A673 (cell line): ENCODE results near the gene PTBP1.

ENCODE experiments used
- CTCF ChIP-seq: fragments of 300-800, 200-600 bp; sonication (generic); conservative IDR thresholded peaks from 2 replicates; pipeline ENCODE4 v1.5.1; 2017; ENCODE audit warnings: low read depth, mild to moderate bottlenecking, antibody characterized with exemption, low read length, moderate library complexity, mixed read lengths
- EZH2 ChIP-seq: fragments of 200-600 bp; sonication (generic); IDR thresholded peaks from 2 replicates; pipeline ENCODE4 v1.6.1; 2017; ENCODE audit warnings: borderline replicate concordance, low read depth, mild to moderate bottlenecking, mixed read lengths, antibody characterized with exemption, low read length; ENCODE audit not compliant: poor library complexity, severe bottlenecking

GRCh38 chr19:780935-781334 is 16.3 kb upstream of the PTBP1 start:
- no peak for TF ChIP-seq CTCF
- no peak for TF ChIP-seq EZH2
